HUES48 (cell line): ENCODE measurements around the gene LSM12.
"Not testable (repeated sequence)": the region's sequence is repeated elsewhere in the genome, so short reads cannot be mapped to it uniquely, and the experiment has no call there.

Experiments used
- H3K27ac ChIP-seq: one replicate; pipeline ENCODE4 v1.7.0; 2013; ENCODE audit warnings: low read depth, low read length, inconsistent platforms
- H3K27me3 ChIP-seq: 2 replicates; pipeline ENCODE4 v1.6.1; 2013; ENCODE audit warnings: mild to moderate bottlenecking, low read length; ENCODE audit not compliant: control insufficient read depth, insufficient read depth
- H3K36me3 ChIP-seq: 2 replicates; pipeline ENCODE4 v1.6.1; 2013; ENCODE audit warnings: low read length; ENCODE audit not compliant: control insufficient read depth, insufficient read depth
- H3K4me1 ChIP-seq: 2 replicates; pipeline ENCODE4 v1.6.1; 2013; ENCODE audit warnings: mild to moderate bottlenecking, low read length; ENCODE audit not compliant: control insufficient read depth, insufficient read depth
- H3K4me3 ChIP-seq: 2 replicates; pipeline ENCODE4 v1.5.1; 2013; ENCODE audit warnings: mild to moderate bottlenecking, low read depth, low read length
- H3K9ac ChIP-seq: 2 replicates; pipeline ENCODE4 v1.6.1; 2013; ENCODE audit warnings: mild to moderate bottlenecking, low read depth, low read length, moderate library complexity
- H3K9me3 ChIP-seq: 2 replicates; pipeline ENCODE4 v1.6.1; 2013; ENCODE audit warnings: low read length; ENCODE audit not compliant: control insufficient read depth, insufficient read depth

The LSM12 gene

DNA sequence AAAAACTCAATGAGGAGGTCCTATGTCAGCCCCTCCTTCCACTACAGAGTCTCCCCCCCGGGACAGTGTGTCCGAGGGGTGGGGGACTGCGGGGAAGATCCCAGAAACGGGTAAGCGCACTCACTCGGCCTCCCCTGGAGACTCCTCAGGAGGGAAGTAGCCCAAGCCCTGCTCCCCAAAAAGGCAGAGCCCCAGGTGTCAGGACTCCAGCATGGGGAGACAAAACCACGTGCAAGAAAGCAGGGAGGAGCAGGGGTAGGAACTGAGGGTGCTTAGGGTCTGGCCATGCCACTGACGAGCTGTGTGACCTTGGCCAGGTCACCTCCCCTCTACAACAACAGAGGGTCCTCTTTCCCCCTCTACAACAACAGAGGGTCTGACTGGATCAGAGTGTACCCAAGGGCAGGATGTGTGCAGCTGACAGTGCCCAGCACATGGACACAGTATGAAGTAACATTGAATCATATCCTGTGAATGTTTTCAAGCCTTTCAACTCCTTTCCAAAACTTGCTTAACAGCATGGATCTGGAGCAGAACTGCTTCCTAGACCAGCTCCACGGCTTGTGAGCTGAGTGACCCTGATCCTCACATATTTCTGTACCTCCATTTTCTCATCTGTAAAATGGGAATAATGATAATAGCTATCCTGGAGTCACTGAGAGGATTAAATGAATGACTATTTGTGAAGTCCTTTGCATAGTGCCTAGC is 64.2 kb downstream of the LSM12 start:
- Histone ChIP-seq H3K4me3 (no peak overlapping the region), H3K9me3 (no peaks in the 10 kb centered on the region), H3K27me3 (peaks cover 38% of the 10 kb centered on the region), H3K27ac (no peak overlapping the region), H3K36me3 (no peaks in the 10 kb centered on the region), H3K9ac (no peak overlapping the region), H3K4me1 (no peaks in the 10 kb centered on the region; the same call in none of the 2 replicates)

DNA sequence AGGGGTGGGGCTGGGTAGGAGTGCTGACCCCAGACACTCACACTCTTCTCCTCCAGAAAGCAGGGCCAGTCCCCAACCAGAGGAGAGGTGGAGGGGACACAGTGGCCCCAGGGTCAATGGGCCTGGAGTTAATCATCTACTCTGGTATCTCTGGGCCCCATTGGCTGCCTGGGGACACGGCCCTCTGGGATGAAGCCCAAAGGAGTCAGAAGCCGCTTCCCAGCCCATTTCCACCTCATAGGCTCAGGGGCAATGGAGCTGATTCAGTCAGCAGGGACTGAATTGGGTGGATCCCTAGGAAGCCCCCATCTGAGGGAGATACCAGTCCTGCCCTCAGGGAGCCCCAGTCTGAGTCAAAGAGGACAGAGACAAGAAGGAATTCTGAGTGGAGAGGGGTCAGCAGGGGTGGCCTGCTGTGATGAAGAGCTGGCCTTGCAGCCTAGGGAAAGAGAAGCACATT is 65.0 kb downstream of the LSM12 start:
- H3K4me3 ChIP-seq, result no peak overlapping the region
- peaks cover 37% of the 10 kb centered on the region for H3K27me3 ChIP-seq
- no peak overlapping the region for H3K9ac ChIP-seq
- no peak overlapping the region for H3K27ac ChIP-seq
- H3K9me3 ChIP-seq, result no peaks in the 10 kb centered on the region
- H3K36me3 ChIP-seq, result no peaks in the 10 kb centered on the region
- H3K4me1 ChIP-seq, result no peaks in the 10 kb centered on the region; the same call in none of the 2 replicates

DNA sequence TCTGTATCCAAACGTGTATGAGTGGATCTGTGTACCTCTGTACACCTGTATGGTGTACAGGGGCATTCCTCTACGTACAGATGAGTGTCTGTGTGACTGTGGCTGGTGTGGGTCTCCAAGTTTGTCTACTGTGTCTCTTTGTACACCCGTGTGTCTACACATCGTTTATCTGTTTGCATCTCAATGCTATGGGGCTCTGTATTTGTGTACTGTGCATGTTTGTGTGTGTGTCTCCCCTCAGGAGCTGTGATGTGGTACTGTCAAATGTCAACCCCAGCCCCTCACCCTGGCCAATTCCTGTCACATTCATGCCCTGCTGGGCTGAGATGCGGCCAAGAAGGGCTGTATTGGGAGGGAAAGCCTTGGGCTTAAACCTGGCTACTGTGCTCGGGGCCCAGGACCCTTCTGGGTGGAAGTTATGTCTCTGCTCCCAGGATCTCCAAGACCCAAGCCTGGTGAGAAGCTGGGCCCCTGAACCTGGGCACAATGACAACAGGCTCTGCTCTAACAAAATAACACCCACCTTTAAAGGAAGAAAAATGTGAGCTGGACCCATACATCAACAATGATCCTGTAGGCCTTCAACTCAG is 65.5 kb downstream of the LSM12 start:
- Histone ChIP-seq H3K27ac (no peak overlapping the region), H3K27me3 (peaks cover 31% of the 10 kb centered on the region), H3K4me3 (no peak overlapping the region), H3K9ac (no peak overlapping the region), H3K9me3 (no peaks in the 10 kb centered on the region), H3K36me3 (no peaks in the 10 kb centered on the region), H3K4me1 (no peaks in the 10 kb centered on the region; the same call in none of the 2 replicates)

DNA sequence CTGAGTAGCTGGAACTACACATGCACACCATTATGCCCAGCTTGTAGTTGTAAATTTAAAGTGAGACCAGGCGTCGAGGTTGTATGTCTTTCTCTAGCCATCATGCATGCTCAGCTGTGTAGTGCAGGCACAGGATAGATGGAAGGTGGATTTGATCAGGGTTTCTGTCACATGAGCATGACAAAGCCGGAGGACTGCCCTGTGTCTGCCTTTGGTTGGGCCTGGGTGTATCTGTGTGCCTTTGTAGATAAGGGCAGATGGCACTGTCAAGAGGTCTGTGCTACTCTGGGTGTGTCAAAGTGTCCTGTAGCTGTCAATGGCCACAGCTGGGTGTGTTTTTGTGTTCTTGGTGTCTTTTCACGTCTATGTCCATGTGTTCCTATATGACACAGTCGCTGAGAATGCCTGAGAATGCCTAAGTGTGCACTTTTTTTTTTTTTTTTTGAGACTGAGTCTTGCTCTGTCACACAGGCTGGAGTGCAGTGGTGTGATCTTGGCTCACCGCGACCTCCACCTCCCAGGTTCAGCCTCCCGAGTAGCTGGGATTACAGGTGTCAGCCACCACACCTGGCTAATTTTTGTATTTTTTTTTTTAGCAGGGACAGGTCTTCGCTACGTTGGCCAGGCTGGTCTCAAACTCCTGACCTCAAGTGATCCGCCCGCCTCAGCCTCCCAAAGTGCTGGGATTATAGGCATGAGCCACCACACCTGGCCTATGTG is 66.2 kb downstream of the LSM12 start:
- H3K9ac ChIP-seq, result no peak overlapping the region
- no peak overlapping the region for H3K27ac ChIP-seq
- no peak overlapping the region for H3K4me3 ChIP-seq
- H3K36me3 ChIP-seq, result no peaks in the 10 kb centered on the region
- H3K4me1 ChIP-seq, result no peaks in the 10 kb centered on the region; the same call in none of the 2 replicates
- H3K9me3 ChIP-seq, result no peaks in the 10 kb centered on the region
- peaks cover 25% of the 10 kb centered on the region for H3K27me3 ChIP-seq

DNA sequence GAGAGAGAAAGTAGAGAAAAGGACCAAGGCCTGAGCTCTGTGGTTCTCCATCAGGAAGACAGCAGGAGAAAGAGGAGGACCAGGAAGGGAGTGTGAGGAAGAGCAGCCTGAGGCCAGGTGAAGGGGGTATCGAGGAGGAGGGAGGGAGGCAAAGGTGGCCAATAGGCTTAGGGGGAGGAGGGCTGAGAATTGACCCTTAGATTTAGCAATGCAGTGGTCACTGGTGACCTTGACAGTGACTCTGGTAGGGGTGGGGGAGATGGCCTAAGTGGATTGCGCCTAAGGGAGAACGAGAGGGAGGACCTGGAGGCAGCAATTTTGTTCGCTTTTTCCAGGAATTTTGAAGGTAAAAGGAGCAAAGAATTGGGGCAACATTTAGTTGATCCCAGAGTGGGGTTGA is 67.4 kb downstream of the LSM12 start:
- Histone ChIP-seq H3K4me1 (no peaks in the 10 kb centered on the region), H3K27ac (no peak overlapping the region), H3K36me3 (no peaks in the 10 kb centered on the region), H3K4me3 (no peak overlapping the region), H3K27me3 (peaks cover 20% of the 10 kb centered on the region), H3K9me3 (no peaks in the 10 kb centered on the region), H3K9ac (no peak overlapping the region)

DNA sequence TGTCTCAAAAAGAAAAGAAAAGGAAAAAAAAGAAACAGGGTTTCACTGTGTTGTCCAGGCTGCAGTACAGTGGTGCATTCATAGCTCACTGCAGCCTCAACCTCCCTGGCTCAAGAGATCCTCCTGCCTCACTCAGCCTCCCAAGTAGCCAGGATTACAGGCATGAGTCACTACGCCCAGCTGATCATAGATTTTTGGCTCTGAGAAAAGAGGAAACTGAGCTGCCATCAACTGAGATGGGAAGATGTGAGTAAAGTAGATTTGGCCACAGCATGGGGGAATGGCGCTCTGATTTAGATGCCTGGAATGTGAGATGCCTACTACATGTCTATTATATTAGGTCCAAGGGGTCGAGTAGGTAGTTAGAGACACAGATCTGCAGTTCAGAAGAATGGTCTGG is 67.9 kb downstream of the LSM12 start:
- no peaks in the 10 kb centered on the region for H3K36me3 ChIP-seq
- H3K4me3 ChIP-seq, result no peak overlapping the region
- no peak overlapping the region for H3K27ac ChIP-seq
- no peaks in the 10 kb centered on the region for H3K4me1 ChIP-seq
- no peak overlapping the region for H3K9ac ChIP-seq
- H3K9me3 ChIP-seq, result no peaks in the 10 kb centered on the region
- H3K27me3 ChIP-seq, result peaks cover 17% of the 10 kb centered on the region

DNA sequence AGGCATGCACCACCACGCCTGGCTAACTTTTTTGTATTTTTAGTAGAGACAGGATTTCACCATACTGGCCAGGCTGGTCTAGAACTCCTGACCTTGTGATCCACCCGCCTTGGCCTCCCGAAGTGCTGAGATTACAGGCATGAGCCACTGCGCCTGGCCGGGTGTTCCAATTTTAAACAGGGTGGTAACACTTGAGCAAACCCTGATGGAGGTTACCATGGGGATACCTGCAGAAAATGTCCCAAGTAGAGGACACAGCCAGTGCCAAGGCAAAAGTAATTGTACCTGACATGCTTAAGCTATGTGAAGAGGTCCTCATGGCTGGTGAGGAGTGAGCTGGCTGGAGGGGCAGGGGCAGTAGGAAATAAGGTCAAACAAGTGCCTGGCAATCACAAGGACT is 69.3 kb downstream of the LSM12 start:
- not testable (repeated sequence) for H3K36me3 ChIP-seq, H3K4me1 ChIP-seq, H3K4me3 ChIP-seq, H3K27ac ChIP-seq, H3K9ac ChIP-seq, H3K9me3 ChIP-seq
- peaks cover 11% of the 10 kb centered on the region for H3K27me3 ChIP-seq

DNA sequence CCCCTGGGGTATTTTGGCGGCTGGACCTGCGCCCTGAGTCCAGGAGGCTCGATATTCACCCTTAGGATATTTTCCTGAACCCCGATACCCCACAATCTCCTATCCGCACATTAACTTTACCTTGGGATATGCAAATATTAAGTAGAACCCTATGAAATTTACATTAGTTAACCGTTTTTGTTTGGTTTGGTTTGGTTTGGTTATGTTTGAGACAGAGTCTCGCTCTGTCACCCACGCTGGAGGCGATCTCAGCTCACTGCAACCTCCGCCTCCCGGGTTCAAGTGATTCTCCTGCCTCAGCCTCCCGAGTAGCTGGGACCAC is 71.4 kb downstream of the LSM12 start:
- no peaks in the 10 kb centered on the region for H3K36me3 ChIP-seq
- peak overlapping the region; percentile 54 for H3K4me3 ChIP-seq
- peaks cover 9% of the 10 kb centered on the region for H3K27me3 ChIP-seq
- no peaks in the 10 kb centered on the region for H3K9me3 ChIP-seq
- H3K4me1 ChIP-seq, result no peaks in the 10 kb centered on the region
- H3K27ac ChIP-seq, result no peak overlapping the region
- no peak overlapping the region for H3K9ac ChIP-seq

DNA sequence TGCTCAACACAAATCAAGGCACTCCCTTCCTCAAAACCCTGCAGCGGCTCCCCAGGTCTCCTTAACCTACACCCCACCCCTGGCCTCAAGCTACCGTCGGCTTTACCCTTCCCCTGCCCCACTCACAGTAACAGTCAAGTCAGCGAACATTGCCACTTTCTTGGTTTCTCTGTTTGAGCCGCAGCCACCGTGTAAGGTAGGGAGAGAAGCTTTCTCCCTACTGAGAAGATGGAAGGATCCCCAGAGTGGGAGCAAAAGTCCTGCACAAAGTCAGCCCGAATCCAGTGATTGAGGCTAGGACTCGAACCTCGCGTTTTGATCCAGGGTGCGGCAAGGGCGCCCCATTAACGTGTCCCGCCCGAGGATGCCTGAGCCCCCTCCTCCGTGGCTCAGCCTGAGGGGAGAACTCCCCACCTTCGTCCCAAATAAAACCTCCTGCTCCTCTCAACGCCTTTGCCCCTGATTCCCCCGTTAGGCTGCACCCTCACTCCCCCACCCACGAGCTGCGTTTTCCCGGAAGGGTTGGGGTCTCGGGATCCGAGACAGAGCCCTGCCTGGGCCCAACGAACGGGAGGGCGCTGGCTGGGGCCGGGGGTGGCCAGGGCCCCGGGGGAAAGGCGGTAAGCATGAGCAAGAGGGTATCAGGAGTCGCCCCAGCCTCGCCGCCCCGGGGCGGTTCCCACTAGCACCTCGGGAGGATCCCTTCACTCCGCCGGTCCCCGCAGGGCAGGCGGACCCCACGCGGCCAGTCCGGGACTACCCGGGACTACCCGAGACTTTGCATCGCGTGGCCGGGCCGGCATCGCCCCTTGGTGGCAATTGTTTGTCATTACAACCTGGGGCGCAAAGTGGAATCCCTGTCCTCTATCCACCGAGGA is 72.0 kb downstream of the LSM12 start:
- Histone ChIP-seq H3K9ac (no peak overlapping the region), H3K4me3 (peak overlapping the region; percentile 54), H3K27ac (no peak overlapping the region)

DNA sequence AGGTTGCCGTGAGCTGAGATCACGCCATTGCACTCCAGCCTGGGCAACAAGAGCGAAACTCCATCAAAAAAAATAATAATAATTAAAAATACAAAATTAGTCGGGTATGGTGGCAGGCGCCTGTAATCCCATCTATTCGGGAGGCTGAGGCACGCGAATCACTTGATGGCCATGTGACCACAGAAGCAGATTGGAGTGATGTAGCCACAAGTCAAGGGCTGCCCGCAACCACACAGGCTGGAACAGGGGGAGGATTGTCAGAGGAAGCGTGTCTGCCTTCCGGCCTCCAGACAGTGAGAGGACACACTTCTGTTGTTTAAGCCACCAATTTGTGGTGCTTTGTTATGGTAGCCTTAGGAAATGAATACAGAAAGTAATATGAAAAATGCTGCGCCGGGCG is 73.8 kb downstream of the LSM12 start:
- no peak overlapping the region for H3K4me3 ChIP-seq
- H3K9ac ChIP-seq, result no peak overlapping the region
- H3K36me3 ChIP-seq, result no peaks in the 10 kb centered on the region
- no peak overlapping the region for H3K27ac ChIP-seq
- H3K9me3 ChIP-seq, result no peaks in the 10 kb centered on the region
- no peaks in the 10 kb centered on the region for H3K4me1 ChIP-seq
- peaks cover 9% of the 10 kb centered on the region for H3K27me3 ChIP-seq

More for the DNA sequence above, 72.0 kb downstream of the LSM12 start:
- Histone ChIP-seq H3K9me3 (no peaks in the 10 kb centered on the region), H3K4me1 (no peaks in the 10 kb centered on the region), H3K27me3 (peaks cover 9% of the 10 kb centered on the region), H3K36me3 (no peaks in the 10 kb centered on the region)
